ENCODE data around the gene RNF151. TPM values are rescaled to one million over a fixed set of nuclear protein-coding genes. Genes with fewer than 3 reads are reported as not detected.

The RNF151 gene
- total RNA-seq, 1 donor from 2014 or later, result not detected

- FAIRE-seq (no peak), DNase-seq (ENCODE audit: low read depth) (no peak)
- H2AFZ ChIP-seq (ENCODE audit: low read depth, low read length), result no peak overlapping the region
- H3K27ac ChIP-seq (ENCODE audit: low read depth, low read length), result no peak overlapping the region
- no peaks in the 10 kb centered on the region for H3K36me3 Mint-ChIP-seq (ENCODE audit: low read depth, unreplicated experiment)
- no peaks in the 10 kb centered on the region for H3K9me3 Mint-ChIP-seq (ENCODE audit: unreplicated experiment)
- peaks cover 4% of the 10 kb centered on the region for H3K27me3 Mint-ChIP-seq (ENCODE audit: low read depth, unreplicated experiment)
- H3K4me3 ChIP-seq (ENCODE audit: insufficient read depth, low read depth, low read length), result no peak overlapping the region
- no peaks in the 10 kb centered on the region for H3K9me3 ChIP-seq (ENCODE audit: insufficient read depth, low read depth, low read length)
- peaks cover 10% of the 10 kb centered on the region for H3K4me1 Mint-ChIP-seq (ENCODE audit: low read depth, unreplicated experiment)
- no peak overlapping the region for H3K9ac ChIP-seq (ENCODE audit: low read length)
- H3K79me2 ChIP-seq (ENCODE audit: insufficient read depth, low read length), result peaks cover 16% of the 10 kb centered on the region
- no peak for TF ChIP-seq EZH2 (IDR thresholded peaks at IDR 0.05; ENCODE audit: insufficient read depth, low read length)
- TF ChIP-seq CTCF (IDR thresholded peaks at IDR 0.05; ENCODE audit: insufficient read depth, low read depth, low read length), result no peak
- H3K27me3 ChIP-seq (ENCODE audit: insufficient read depth, low read length), result no peaks in the 10 kb centered on the region
- H3K27ac Mint-ChIP-seq (ENCODE audit: unreplicated experiment), result no peak overlapping the region
- H3K4me2 ChIP-seq (ENCODE audit: low read length), result no peak overlapping the region
- H3K4me1 ChIP-seq (ENCODE audit: insufficient read depth, low read length), result peaks cover 21% of the 10 kb centered on the region
- H3K36me3 ChIP-seq (ENCODE audit: insufficient read depth, low read length), result no peaks in the 10 kb centered on the region
- H4K20me1 ChIP-seq (ENCODE audit: insufficient read depth, low read length), result peaks cover 10% of the 10 kb centered on the region
- no peak overlapping the region for H3K4me3 Mint-ChIP-seq (ENCODE audit: unreplicated experiment)
Measured at GRCh38 chr16:1944612-1945199, 21.9 kb upstream of the RNF151 start.

DNA sequence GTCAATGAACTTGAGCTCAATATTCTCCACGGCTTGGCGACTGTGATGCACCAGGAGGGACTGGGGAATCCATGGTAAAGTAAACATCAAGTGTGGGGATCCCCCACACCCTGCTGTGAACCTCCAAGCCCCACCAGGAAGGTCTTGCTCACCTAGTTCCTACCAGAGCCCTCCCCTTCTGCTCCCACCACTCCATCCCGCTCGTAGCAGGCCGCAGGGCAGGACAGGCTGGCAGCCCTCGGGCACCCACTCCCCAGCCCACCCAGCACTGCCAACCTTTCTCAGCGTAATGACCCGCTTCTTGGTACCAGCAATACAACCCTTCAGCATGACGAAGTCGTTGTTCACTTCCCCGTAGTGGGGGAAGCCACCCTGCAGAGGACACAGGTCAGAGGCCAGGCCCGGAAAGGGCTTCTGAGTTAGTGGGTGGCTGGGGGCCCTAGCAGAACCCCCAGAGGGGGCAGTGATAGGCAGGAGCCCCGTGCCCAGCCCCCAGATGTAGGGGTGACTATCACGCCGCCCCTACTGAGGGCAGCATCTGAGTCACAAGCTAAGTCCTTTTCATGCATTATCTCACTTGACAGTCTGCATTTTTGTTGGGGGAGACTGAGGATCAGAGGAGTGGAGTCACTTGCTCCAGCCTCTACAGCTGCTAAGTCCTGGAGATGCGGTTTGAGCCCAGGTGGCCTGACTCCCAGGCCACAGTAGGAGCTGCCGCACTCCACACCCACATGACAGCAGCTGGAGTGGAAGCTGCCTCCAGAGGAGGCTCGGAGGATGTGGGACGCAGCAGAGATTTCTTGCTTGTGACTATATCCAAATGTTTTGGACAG, 20.9 kb upstream of the RNF151 start:
- peaks cover 4% of the 10 kb centered on the region for H3K27me3 Mint-ChIP-seq (ENCODE audit: low read depth, unreplicated experiment)
- TF ChIP-seq EZH2 (IDR thresholded peaks at IDR 0.05; ENCODE audit: insufficient read depth, low read length) (no peak), CTCF (IDR thresholded peaks at IDR 0.05; ENCODE audit: insufficient read depth, low read depth, low read length) (no peak)
- Histone ChIP-seq H3K27me3 (ENCODE audit: insufficient read depth, low read length) (no peaks in the 10 kb centered on the region), H3K79me2 (ENCODE audit: insufficient read depth, low read length) (peaks cover 9% of the 10 kb centered on the region), H3K4me2 (ENCODE audit: low read length) (no peak overlapping the region), H3K4me3 (ENCODE audit: insufficient read depth, low read depth, low read length) (no peak overlapping the region), H3K9ac (ENCODE audit: low read length) (no peak overlapping the region), H4K20me1 (ENCODE audit: insufficient read depth, low read length) (peaks cover 5% of the 10 kb centered on the region), H2AFZ (ENCODE audit: low read depth, low read length) (no peak overlapping the region), H3K36me3 (ENCODE audit: insufficient read depth, low read length) (no peaks in the 10 kb centered on the region), H3K9me3 (ENCODE audit: insufficient read depth, low read depth, low read length) (no peaks in the 10 kb centered on the region), H3K27ac (ENCODE audit: low read depth, low read length) (no peak overlapping the region), H3K4me1 (ENCODE audit: insufficient read depth, low read length) (peaks cover 17% of the 10 kb centered on the region)
- no peak overlapping the region for H3K4me3 Mint-ChIP-seq (ENCODE audit: unreplicated experiment)
- H3K36me3 Mint-ChIP-seq (ENCODE audit: low read depth, unreplicated experiment), result no peaks in the 10 kb centered on the region
- DNase-seq (ENCODE audit: low read depth) (no peak), FAIRE-seq (no peak)
- no peaks in the 10 kb centered on the region for H3K9me3 Mint-ChIP-seq (ENCODE audit: unreplicated experiment)
- peaks cover 10% of the 10 kb centered on the region for H3K4me1 Mint-ChIP-seq (ENCODE audit: low read depth, unreplicated experiment)
- H3K27ac Mint-ChIP-seq (ENCODE audit: unreplicated experiment), result peak overlapping the region; percentile 51

All from astrocyte (in vitro differentiated cells and primary cell).